Measurements from ENCODE around the gene CALB2.

Gene CALB2

GRCh38 chr16:71350821-71351557, 7.5 kb upstream of the CALB2 start:
- no peak for DNase-seq (ENCODE audit: extremely low spot score)
- no peak for TF ChIP-seq CTCF (IDR thresholded peaks at IDR 0.05; ENCODE audit: control extremely low read depth, extremely low read depth, low read depth, missing control alignments)
- POLR2A ChIA-PET: no interaction called here
- CTCF ChIA-PET: interaction anchor here (2.4 kb wide), 1 partner anchor 7 kb away, joined by 12 read pairs; the partner anchor contains the start of gene CALB2

- POLR2A ChIA-PET: no interaction called here
- CTCF ChIA-PET: no interaction called here
- TF ChIP-seq CTCF (IDR thresholded peaks at IDR 0.05; ENCODE audit: control extremely low read depth, extremely low read depth, low read depth, missing control alignments): no peak
- no peak for DNase-seq (ENCODE audit: extremely low spot score)
Observed at GRCh38 chr16:71351558-71351901, 7.0 kb upstream of the CALB2 start.

- ChIA-PET CTCF (no interaction called here), POLR2A (no interaction called here)
- DNase-seq (ENCODE audit: extremely low spot score): no peak
- no peak for TF ChIP-seq CTCF (IDR thresholded peaks at IDR 0.05; ENCODE audit: control extremely low read depth, extremely low read depth, low read depth, missing control alignments)
Observed at GRCh38 chr16:71352466-71352865, 6.1 kb upstream of the CALB2 start.

- no peak for DNase-seq (ENCODE audit: extremely low spot score)
- ChIA-PET CTCF (interaction anchor here (0.8 kb wide), 1 partner anchor 15 kb away, joined by 3 read pairs; no protein-coding TSS in a partner anchor), POLR2A (no interaction called here)
- TF ChIP-seq CTCF (IDR thresholded peaks at IDR 0.05; ENCODE audit: control extremely low read depth, extremely low read depth, low read depth, missing control alignments): no peak
Observed at GRCh38 chr16:71352963-71353460, 5.5 kb upstream of the CALB2 start.

DNA sequence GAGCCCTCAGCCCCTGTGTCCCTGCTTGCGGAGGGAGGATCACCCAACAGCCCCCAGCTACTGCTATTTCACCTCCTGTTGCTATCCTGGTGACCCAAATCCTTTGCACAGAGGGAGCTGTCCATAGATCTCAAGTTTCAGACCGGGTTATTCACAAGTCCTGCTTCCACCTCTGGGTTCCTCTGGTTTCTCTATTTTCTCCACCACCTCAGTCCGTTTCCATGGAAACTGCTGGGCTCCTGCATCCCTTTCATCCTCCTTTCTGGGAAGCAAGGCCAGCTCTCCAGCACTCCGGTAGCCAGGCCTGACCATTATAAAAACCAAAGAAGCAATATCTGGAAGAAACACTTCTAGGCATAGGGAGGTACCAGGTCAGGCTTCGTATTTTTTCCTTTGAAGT, 4.8 kb upstream of the CALB2 start:
- CTCF ChIA-PET: interaction anchor here (0.8 kb wide), 1 partner anchor 14 kb away, joined by 3 read pairs; no protein-coding TSS in a partner anchor

DNA sequence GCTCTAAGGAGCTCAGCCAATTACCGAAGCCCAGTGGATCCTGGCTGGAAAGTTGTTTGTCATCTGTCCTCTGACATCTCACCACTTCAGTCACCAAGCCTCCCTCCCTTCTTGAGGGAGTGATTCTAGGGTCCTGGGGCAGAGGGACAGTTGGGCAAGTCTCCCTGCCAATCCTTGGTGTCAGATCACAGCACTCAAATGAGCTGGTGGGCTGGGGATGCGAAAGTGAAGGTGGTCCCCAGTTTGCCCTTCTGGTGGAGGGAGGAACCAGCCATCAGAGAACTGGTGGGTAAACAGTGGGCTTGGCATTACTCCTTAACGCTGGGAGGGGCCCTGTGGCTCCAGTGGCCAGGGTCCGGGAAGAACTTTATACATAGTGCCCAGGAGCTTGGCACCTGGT, 4.4 kb upstream of the CALB2 start:
- ChIA-PET CTCF (no interaction called here), POLR2A (no interaction called here)
- no peak for TF ChIP-seq CTCF (IDR thresholded peaks at IDR 0.05; ENCODE audit: control extremely low read depth, extremely low read depth, low read depth, missing control alignments)
- DNase-seq (ENCODE audit: extremely low spot score): no peak

More for the DNA sequence above, 4.8 kb upstream of the CALB2 start:
- POLR2A ChIA-PET: no interaction called here
- DNase-seq (ENCODE audit: extremely low spot score): no peak
- no peak for TF ChIP-seq CTCF (IDR thresholded peaks at IDR 0.05; ENCODE audit: control extremely low read depth, extremely low read depth, low read depth, missing control alignments)

All from GM10248 (cell line).